Esophagus squamous epithelium (tissue), 5 donors: ENCODE results near the gene KLK14. TPM values are rescaled to one million over a fixed set of nuclear protein-coding genes. Genes with fewer than 3 reads are reported as not detected.

ENCODE experiments used
- DNase-seq: peaks from one replicate; lab custom pipeline; 2025; lab: John Stamatoyannopoulos, UW
- H3K27ac ChIP-seq, 4 donors: fragments of 200-600 bp; sonication (generic); one replicate each; pipeline ENCODE4 v1.5.1; 2016 to 2019; ENCODE audit warnings: mild to moderate bottlenecking in 1 of 4
- H3K27me3 ChIP-seq, 4 donors: fragments of 200-600 bp; sonication (generic); 1 replicate in 3 of 4; 2 replicates in 1 of 4; pipeline versions ENCODE4 v1.5.1 to v1.6.0; 2017 to 2021; ENCODE audit warnings: antibody characterized with exemption in 1 of 4
- H3K36me3 ChIP-seq, 3 donors: fragments of 200-600 bp; sonication (generic); one replicate each; pipeline ENCODE4 v1.5.1; 2016 to 2019
- H3K4me1 ChIP-seq, 3 donors: fragments of 200-600 bp; sonication (generic); one replicate each; pipeline ENCODE4 v1.5.1; 2017 to 2019
- H3K4me3 ChIP-seq, 4 donors: fragments of 200-600 bp; sonication (generic); 1 replicate in 3 of 4; 2 replicates in 1 of 4; pipeline ENCODE4 v1.5.1; 2016 to 2019; ENCODE audit warnings: mild to moderate bottlenecking in 2 of 4, moderate library complexity in 1 of 4
- H3K9me3 ChIP-seq, 3 donors: fragments of 200-600 bp; sonication (generic); one replicate each; pipeline ENCODE4 v1.5.1; 2016 to 2019
- POLR2A ChIP-seq, 4 donors: fragments of 450-650 bp; IDR thresholded peaks; one replicate each; pipeline ENCODE4 v1.6.1; 2017; ENCODE audit warnings: antibody characterized with exemption in 4 of 4, mild to moderate bottlenecking in 4 of 4, moderate library complexity in 3 of 4
- WGBS, 2 donors: methylation state at CpG; one replicate each; pipeline ENCODE4 v1.1.5; 2018; 5-methylcytosine and 5-hydroxymethylcytosine counted together
- intact Hi-C: fragments of 100-400 bp; cut with DNase I; formaldehyde crosslinking; loops from one replicate; pipeline ENCODE4 v1.15.0; 2022
- total RNA-seq, 4 donors: library from RNA; depleted of rRNA; stranded (reverse); fragments of >200 nt; gene quantifications; one replicate each; pipeline ENCODE4 v1.1.0, GENCODE V29; 2016
- TF ChIP-seq, protein P1 (sequence below), 6 experiments: fragments of 450-650 bp in 4 of 6; fragments of 200-600 bp in 2 of 6; sonication (generic) in 2 of 6; IDR thresholded peaks; one replicate each; pipeline ENCODE4 v1.5.1; 2016 to 2019; ENCODE audit warnings: antibody characterized with exemption in 6 of 6, mild to moderate bottlenecking in 4 of 6, moderate library complexity in 4 of 6
- donor health status: DM: yes; HTN: yes; CAD: no.

Gene KLK14
- total RNA-seq, 4 donors from 2014 or later: 0.66 TPM; not detected in 3

DNA sequence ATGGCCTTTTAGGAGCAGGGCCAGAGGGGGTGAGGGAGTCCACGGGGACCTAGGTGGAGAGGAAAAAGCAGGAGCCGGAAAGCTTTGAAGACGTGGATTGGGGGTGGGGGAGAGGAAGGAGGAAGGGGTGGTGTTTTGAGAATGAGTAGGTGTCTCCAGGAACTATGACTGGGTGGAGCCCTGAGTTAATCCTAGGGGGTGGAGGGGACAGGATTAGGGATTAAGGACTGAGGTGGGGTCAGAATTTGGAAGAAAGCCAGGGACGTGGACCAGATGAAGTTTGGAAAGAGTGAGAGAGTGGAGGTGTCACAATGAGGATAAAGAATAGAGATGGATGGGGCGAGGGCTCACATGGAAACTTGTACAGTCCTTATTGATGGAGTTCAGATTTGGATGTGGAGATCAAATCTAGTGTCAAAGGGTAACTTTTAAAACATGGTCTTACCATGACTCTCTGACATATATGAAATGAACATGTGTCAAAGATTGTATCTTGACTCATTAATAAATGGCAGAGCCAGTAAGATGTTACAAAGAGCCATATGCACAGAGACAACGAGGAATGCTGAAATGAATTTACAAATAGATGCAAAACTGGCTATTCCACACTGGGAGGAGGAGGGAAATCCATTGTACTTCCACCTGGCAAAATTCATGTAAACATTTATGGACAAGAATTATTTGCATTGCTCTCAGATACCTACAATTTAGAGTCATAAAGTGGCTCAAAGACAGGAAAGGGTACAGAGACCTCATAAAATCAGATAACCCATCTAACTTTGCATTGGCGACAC, 16.1 kb downstream of the KLK14 start:
- Histone ChIP-seq H3K9me3 (no peaks in the 10 kb centered on the region), H3K27ac (peak overlapping the region in 3 of 4 donors; percentile 80 to 92 (median 89)), H3K27me3 (peaks cover 0 to 40% (median 3%) of the 10 kb centered on the region in 4 donors), H3K36me3 (no peaks in the 10 kb centered on the region), H3K4me1 (peaks cover 7 to 92% (median 11%) of the 10 kb centered on the region in 3 donors), H3K4me3 (no peak overlapping the region)
- intact Hi-C loops: no loop called here
- TF ChIP-seq, protein P1, sequence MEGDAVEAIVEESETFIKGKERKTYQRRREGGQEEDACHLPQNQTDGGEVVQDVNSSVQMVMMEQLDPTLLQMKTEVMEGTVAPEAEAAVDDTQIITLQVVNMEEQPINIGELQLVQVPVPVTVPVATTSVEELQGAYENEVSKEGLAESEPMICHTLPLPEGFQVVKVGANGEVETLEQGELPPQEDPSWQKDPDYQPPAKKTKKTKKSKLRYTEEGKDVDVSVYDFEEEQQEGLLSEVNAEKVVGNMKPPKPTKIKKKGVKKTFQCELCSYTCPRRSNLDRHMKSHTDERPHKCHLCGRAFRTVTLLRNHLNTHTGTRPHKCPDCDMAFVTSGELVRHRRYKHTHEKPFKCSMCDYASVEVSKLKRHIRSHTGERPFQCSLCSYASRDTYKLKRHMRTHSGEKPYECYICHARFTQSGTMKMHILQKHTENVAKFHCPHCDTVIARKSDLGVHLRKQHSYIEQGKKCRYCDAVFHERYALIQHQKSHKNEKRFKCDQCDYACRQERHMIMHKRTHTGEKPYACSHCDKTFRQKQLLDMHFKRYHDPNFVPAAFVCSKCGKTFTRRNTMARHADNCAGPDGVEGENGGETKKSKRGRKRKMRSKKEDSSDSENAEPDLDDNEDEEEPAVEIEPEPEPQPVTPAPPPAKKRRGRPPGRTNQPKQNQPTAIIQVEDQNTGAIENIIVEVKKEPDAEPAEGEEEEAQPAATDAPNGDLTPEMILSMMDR (IDR thresholded peaks at IDR 0.05): no peak
- no peak for TF ChIP-seq POLR2A (IDR thresholded peaks at IDR 0.05)
- DNase-seq: no peak
- 59 to 61% methylated on average over 7 of the region's 7 CpGs for WGBS, 2 donors

GRCh38 chr19:51065221-51065960, 17.3 kb downstream of the KLK14 start:
- Histone ChIP-seq H3K4me1 (peaks cover 7 to 80% (median 11%) of the 10 kb centered on the region in 3 donors), H3K27ac (peak overlapping the region; percentile 44 to 92 (median 84)), H3K4me3 (peak overlapping the region; percentile 32 to 59 (median 47)), H3K9me3 (no peaks in the 10 kb centered on the region), H3K36me3 (peaks cover 0 to under 1% (median 0%) of the 10 kb centered on the region in 3 donors), H3K27me3 (peaks cover 0 to 40% (median 3%) of the 10 kb centered on the region in 4 donors)
- 7 to 10% methylated on average over 16 to 20 of the region's 25 CpGs for whole genome bisulfite sequencing, 2 donors
- intact Hi-C loops: no loop called here
- no peak for TF ChIP-seq POLR2A (IDR thresholded peaks at IDR 0.05)
- TF ChIP-seq, protein P1 (IDR thresholded peaks at IDR 0.05): no peak
- no peak for DNase-seq

DNA sequence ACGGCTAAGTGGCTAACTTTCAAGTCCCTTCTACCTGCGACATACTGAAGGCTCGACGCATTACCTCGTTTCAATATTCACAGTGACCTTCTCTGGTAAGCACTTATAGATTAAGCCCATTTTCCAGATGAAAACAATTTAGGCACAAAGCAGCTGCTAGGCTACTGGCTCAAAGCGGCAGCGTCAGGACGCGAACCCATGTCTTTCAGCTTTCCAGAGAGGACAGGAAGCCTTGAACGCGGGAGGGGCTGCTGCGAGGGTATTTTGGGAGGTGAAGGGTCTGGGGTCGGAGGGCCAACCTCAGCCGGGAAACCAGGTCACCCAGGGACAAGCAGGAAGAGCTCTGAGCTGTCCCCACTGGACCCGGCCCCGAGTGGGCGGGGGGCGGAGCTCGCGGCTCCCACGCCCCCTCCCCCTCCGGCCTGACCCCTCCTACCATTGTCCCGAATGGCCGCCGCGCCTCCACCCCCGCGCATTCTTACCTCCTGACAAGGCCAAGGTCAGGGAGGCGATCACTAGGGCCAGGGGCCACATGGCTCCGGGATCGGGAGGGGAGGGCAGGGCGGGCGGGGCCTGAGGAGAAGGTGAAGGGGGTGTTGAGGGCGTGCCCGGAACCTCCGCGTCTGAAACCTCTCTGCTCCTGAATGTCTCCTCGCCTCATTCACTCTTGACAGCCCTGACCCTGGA, 18.0 kb downstream of the KLK14 start, which contains the start of gene KLK13:
TSS of gene KLK13 (minus strand) at position 559 of the 687 bp plus-strand sequence. CDS start at position 534, 25 bp downstream.
- Histone ChIP-seq H3K4me1 (peaks cover 7 to 73% (median 11%) of the 10 kb centered on the region in 3 donors), H3K4me3 (peak within 1 kb of the TSS; percentile 32 to 59 (median 47)), H3K27ac (peak within 1 kb of the TSS; percentile 44 to 92 (median 84)), H3K27me3 (peaks cover 0 to 40% (median 3%) of the 10 kb centered on the region in 4 donors), H3K9me3 (no peaks in the 10 kb centered on the region), H3K36me3 (peaks cover 0 to 8% (median 0%) of the 10 kb centered on the region in 3 donors)
- WGBS, 2 donors: 26 to 40% methylated on average over 12 to 20 of the region's 38 CpGs
- no peak for DNase-seq
- TF ChIP-seq, protein P1 (IDR thresholded peaks at IDR 0.05): no peak
- peak in 1 of 4 donors; percentile 16 for TF ChIP-seq POLR2A (IDR thresholded peaks at IDR 0.05)
- intact Hi-C loops: no loop called here

GRCh38 chr19:51063664-51064063, 19.0 kb downstream of the KLK14 start:
- WGBS, 2 donors: 67 to 79% methylated on average over 6 to 7 of the region's 7 CpGs
- Histone ChIP-seq H3K4me1 (peaks cover 7 to 63% (median 11%) of the 10 kb centered on the region in 3 donors), H3K4me3 (peak overlapping the region in 3 of 4 donors; percentile 32 to 48 (median 46)), H3K27ac (peak overlapping the region in 3 of 4 donors; percentile 80 to 92 (median 89)), H3K36me3 (peaks cover 0 to 12% (median 0%) of the 10 kb centered on the region in 3 donors), H3K27me3 (peaks cover 0 to 40% (median 3%) of the 10 kb centered on the region in 4 donors), H3K9me3 (no peaks in the 10 kb centered on the region)
- TF ChIP-seq, protein P1 (IDR thresholded peaks at IDR 0.05): no peak
- TF ChIP-seq POLR2A (IDR thresholded peaks at IDR 0.05): no peak
- intact Hi-C loops: no loop called here
- no peak for DNase-seq
